KOPT-K1 (cell line): ENCODE results near the gene PDE6G.

ENCODE experiments used
- H3K27ac ChIP-seq: fragments of 200-600 bp; sonication (generic); 2 replicates; pipeline ENCODE4 v1.5.1; 2016; ENCODE audit warnings: antibody characterized with exemption, mild to moderate bottlenecking, low read depth, low read length; ENCODE audit not compliant: poor library complexity, severe bottlenecking
- H3K36me3 ChIP-seq: fragments of 200-600 bp; sonication (generic); 2 replicates; pipeline ENCODE4 v1.5.1; 2017; ENCODE audit warnings: antibody characterized with exemption, mild to moderate bottlenecking, low read length, moderate library complexity; ENCODE audit not compliant: insufficient read depth
- H3K9me3 ChIP-seq: fragments of 200-600 bp; sonication (generic); 2 replicates; pipeline ENCODE4 v1.5.1; 2017; ENCODE audit warnings: antibody characterized with exemption, low read length, mild to moderate bottlenecking; ENCODE audit not compliant: insufficient read depth, poor library complexity, severe bottlenecking

PDE6G gene

DNA sequence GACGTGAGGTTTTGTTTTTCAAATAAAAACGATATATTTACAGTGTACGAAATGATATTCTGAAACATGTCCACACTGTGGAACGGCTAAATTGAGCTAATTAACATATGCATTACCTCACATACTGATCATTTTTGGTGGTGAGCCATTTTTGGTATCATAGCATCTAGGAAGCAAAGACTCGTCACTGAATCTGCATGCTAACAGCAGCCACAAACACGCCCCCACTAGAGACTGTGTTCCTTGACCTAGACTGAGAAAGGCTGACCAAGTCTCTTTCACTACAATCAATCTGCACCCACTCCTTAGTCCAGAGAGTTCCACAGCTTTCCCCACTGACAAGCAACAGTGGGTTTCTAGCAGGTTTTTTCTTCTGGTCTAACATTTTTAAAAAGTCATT lies 48.9 kb downstream of the PDE6G start:
- Histone ChIP-seq H3K27ac (no peak overlapping the region), H3K9me3 (no peaks in the 10 kb centered on the region), H3K36me3 (peaks cover 96% of the 10 kb centered on the region)

- Histone ChIP-seq H3K36me3 (peaks cover 97% of the 10 kb centered on the region), H3K27ac (no peak overlapping the region), H3K9me3 (no peaks in the 10 kb centered on the region)
Measured at GRCh38 chr17:81603846-81604610, 52.3 kb downstream of the PDE6G start.

DNA sequence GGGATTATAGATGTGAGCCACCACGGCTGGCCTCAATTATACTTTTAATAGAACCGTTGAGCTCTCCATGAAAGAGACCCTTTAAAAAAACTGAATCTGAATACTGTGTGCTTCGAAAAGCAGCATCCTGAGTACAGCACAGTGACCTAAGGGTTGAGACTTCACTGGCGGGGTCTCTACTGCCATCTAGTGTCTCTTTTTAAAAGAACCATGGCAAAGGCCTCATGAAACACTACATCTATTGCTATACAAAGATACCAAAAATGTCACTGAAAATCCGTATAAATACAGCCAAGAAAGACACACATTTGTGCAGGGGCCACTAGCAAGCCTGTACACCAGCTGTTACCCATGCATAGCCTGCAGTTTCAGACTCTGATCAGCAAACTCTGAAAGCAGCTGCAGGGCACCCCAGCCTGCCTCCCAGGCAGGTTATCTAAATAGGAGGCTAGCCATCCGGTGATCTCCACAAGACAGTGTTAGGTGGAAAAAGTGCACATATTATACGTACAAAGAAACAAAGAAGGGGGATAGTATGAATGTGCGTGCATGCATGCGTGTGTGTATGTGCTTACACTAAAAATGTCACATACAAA lies 54.7 kb downstream of the PDE6G start:
- no peak overlapping the region for H3K27ac ChIP-seq
- H3K36me3 ChIP-seq = peaks cover 97% of the 10 kb centered on the region

More for the DNA sequence above, 54.7 kb downstream of the PDE6G start:
- no peaks in the 10 kb centered on the region for H3K9me3 ChIP-seq
